ENCODE measurements around the gene TP53RK. TPM values are rescaled to one million over a fixed set of nuclear protein-coding genes. Genes with fewer than 3 reads are reported as not detected.
A peak's percentile ranks its signal among the peaks of the same experiment; 100 is the strongest.

TP53RK gene
- 10 to 100 TPM in 2 of 4 donors, 1 to 10 TPM in 2; 7.4 to 12.1 (median 10.6) TPM for total RNA-seq

GRCh38 chr20:46689082-46689753, at the start of gene TP53RK:
TP53RK (minus strand) TSS chr20:46689444; CDS start chr20:46689414, 30 bp downstream.
- TF ChIP-seq POLR2A (IDR thresholded peaks at IDR 0.05) (peak; percentile 60 to 93), CTCF (IDR thresholded peaks at IDR 0.05) (peak in 5 of 6 experiments; percentile 39 to 67 (median 65))

GRCh38 chr20:46735436-46735835, 46.2 kb upstream of the TP53RK start:
- no peak overlapping the region for H3K27ac ChIP-seq
- no peaks in the 10 kb centered on the region for H3K36me3 ChIP-seq
- H3K9me3 ChIP-seq: no peaks in the 10 kb centered on the region
- no peaks in the 10 kb centered on the region for H3K4me1 ChIP-seq
- H3K27me3 ChIP-seq: no peaks in the 10 kb centered on the region
- H3K4me3 ChIP-seq: no peak overlapping the region
- DNase-seq: no peak
- TF ChIP-seq CTCF (IDR thresholded peaks at IDR 0.05) (no peak), POLR2A (IDR thresholded peaks at IDR 0.05) (no peak)

More at GRCh38 chr20:46689082-46689753, at the start of gene TP53RK:
- no peaks in the 10 kb centered on the region for H3K27me3 ChIP-seq
- peak within 1 kb of the TSS; percentile 84 to 95 (median 92) for H3K27ac ChIP-seq
- peak; percentile 97 to 100 (median 98) for DNase-seq
- peaks cover 0 to 19% (median 5%) of the 10 kb centered on the region in 4 donors for H3K4me1 ChIP-seq
- peaks cover 0 to 23% (median 0%) of the 10 kb centered on the region in 3 donors for H3K36me3 ChIP-seq
- H3K4me3 ChIP-seq: peak within 1 kb of the TSS; percentile 67 to 91 (median 82)
- no peaks in the 10 kb centered on the region for H3K9me3 ChIP-seq

GRCh38 chr20:46731770-46732169, 42.5 kb upstream of the TP53RK start:
- Histone ChIP-seq H3K4me1 (no peaks in the 10 kb centered on the region), H3K27ac (no peak overlapping the region), H3K27me3 (no peaks in the 10 kb centered on the region), H3K9me3 (no peaks in the 10 kb centered on the region), H3K4me3 (no peak overlapping the region), H3K36me3 (no peaks in the 10 kb centered on the region)
- DNase-seq: no peak
- TF ChIP-seq CTCF (IDR thresholded peaks at IDR 0.05) (no peak), POLR2A (IDR thresholded peaks at IDR 0.05) (no peak)

- no peak overlapping the region for H3K27ac ChIP-seq
- peaks cover 0 to 5% (median 0%) of the 10 kb centered on the region in 4 donors for H3K9me3 ChIP-seq
- DNase-seq: no peak
- TF ChIP-seq CTCF (IDR thresholded peaks at IDR 0.05) (no peak), POLR2A (IDR thresholded peaks at IDR 0.05) (no peak)
- no peak overlapping the region for H3K4me3 ChIP-seq
- H3K36me3 ChIP-seq: no peaks in the 10 kb centered on the region
- no peaks in the 10 kb centered on the region for H3K27me3 ChIP-seq
- no peaks in the 10 kb centered on the region for H3K4me1 ChIP-seq
Measured at GRCh38 chr20:46725186-46726165, 36.2 kb upstream of the TP53RK start.

- no peak overlapping the region for H3K4me3 ChIP-seq
- no peaks in the 10 kb centered on the region for H3K4me1 ChIP-seq
- H3K36me3 ChIP-seq: no peaks in the 10 kb centered on the region
- H3K27me3 ChIP-seq: no peaks in the 10 kb centered on the region
- no peak overlapping the region for H3K27ac ChIP-seq
- peaks cover 0 to 5% (median 0%) of the 10 kb centered on the region in 4 donors for H3K9me3 ChIP-seq
- no peak for DNase-seq
- TF ChIP-seq POLR2A (IDR thresholded peaks at IDR 0.05) (no peak), CTCF (IDR thresholded peaks at IDR 0.05) (no peak)
Measured at GRCh38 chr20:46724343-46724959, 35.2 kb upstream of the TP53RK start.

All from Peyer's patch (tissue), 4 donors.